H9 (cell line): ENCODE results near the gene SH3PXD2B. TPM values are rescaled to one million over a fixed set of nuclear protein-coding genes. Genes with fewer than 3 reads are reported as not detected.

Experiments used
- DNase-seq: peaks from one replicate; pipeline ENCODE4 v3.0.0-alpha.2; 2017
- H2AFZ ChIP-seq: one replicate; pipeline ENCODE4 v1.6.1; 2013; ENCODE audit warnings: mild to moderate bottlenecking, low read length, control low read depth, moderate library complexity
- H2AK5ac ChIP-seq: 2 replicates; pipeline ENCODE4 v1.6.1; 2013; ENCODE audit warnings: low read length, control low read depth, mixed read lengths; ENCODE audit not compliant: insufficient read length
- H2BK120ac ChIP-seq: one replicate; pipeline ENCODE4 v1.6.1; 2013; ENCODE audit warnings: low read depth, mild to moderate bottlenecking, low read length, control low read depth, inconsistent platforms; ENCODE audit not compliant: poor library complexity, severe bottlenecking
- H2BK12ac ChIP-seq: 2 replicates; pipeline ENCODE4 v1.6.1; 2013; ENCODE audit warnings: low read length, control low read depth, mixed read lengths, low read depth; ENCODE audit not compliant: insufficient read length
- H2BK15ac ChIP-seq: 2 replicates; pipeline ENCODE4 v1.6.1; 2013; ENCODE audit warnings: low read depth, low read length, control low read depth
- H2BK20ac ChIP-seq: one replicate; pipeline ENCODE4 v1.6.1; 2013; ENCODE audit warnings: low read depth, mild to moderate bottlenecking, low read length, control low read depth, inconsistent platforms; ENCODE audit not compliant: poor library complexity, severe bottlenecking
- H2BK5ac ChIP-seq: 2 replicates; pipeline ENCODE4 v1.6.1; 2013; ENCODE audit warnings: low read length, control low read depth, mixed read lengths; ENCODE audit not compliant: insufficient read length
- H3K14ac ChIP-seq: 2 replicates; pipeline ENCODE4 v1.6.1; 2013; ENCODE audit warnings: low read length, control low read depth; ENCODE audit not compliant: insufficient read depth
- H3K18ac ChIP-seq: 2 replicates; pipeline ENCODE4 v1.6.1; 2013; ENCODE audit warnings: low read depth, mild to moderate bottlenecking, mixed read lengths, low read length, control low read depth; ENCODE audit not compliant: insufficient read length
- H3K23ac ChIP-seq: 2 replicates; pipeline ENCODE4 v1.6.1; 2013; ENCODE audit warnings: low read length, control low read depth, mixed read lengths, low read depth; ENCODE audit not compliant: insufficient read length
- H3K23me2 ChIP-seq: 2 replicates; pipeline ENCODE4 v1.6.1; 2013; ENCODE audit warnings: low read depth, mild to moderate bottlenecking, mixed read lengths, low read length, control low read depth; ENCODE audit not compliant: insufficient read length, poor library complexity, severe bottlenecking
- H3K27ac ChIP-seq: 2 replicates; pipeline ENCODE4 v1.5.1; 2013; ENCODE audit warnings: low read length, control low read depth, mixed read lengths, low read depth; ENCODE audit not compliant: insufficient read length
- H3K27me3 ChIP-seq: 2 replicates; pipeline ENCODE4 v1.6.1; 2013; ENCODE audit warnings: low read length, control low read depth, inconsistent platforms; ENCODE audit not compliant: insufficient read depth
- H3K4ac ChIP-seq: 2 replicates; pipeline ENCODE4 v1.6.1; 2013; ENCODE audit warnings: low read depth, mild to moderate bottlenecking, control low read depth, inconsistent platforms, low read length, moderate library complexity
- H3K4me1 ChIP-seq: 2 replicates; pipeline ENCODE4 v1.6.1; 2013; ENCODE audit warnings: low read length, control low read depth, inconsistent platforms; ENCODE audit not compliant: insufficient read depth
- H3K4me2 ChIP-seq: 2 replicates; pipeline ENCODE4 v1.6.1; 2013; ENCODE audit warnings: low read length, control low read depth, mixed read lengths; ENCODE audit not compliant: insufficient read length, insufficient read depth
- H3K56ac ChIP-seq: 2 replicates; pipeline ENCODE4 v1.6.1; 2013; ENCODE audit warnings: low read depth, mild to moderate bottlenecking, mixed read lengths, low read length, control low read depth; ENCODE audit not compliant: insufficient read length
- H3K79me1 ChIP-seq: 2 replicates; pipeline ENCODE4 v1.6.1; 2013; ENCODE audit warnings: low read depth, mild to moderate bottlenecking, moderate library complexity, low read length, control low read depth, inconsistent platforms; ENCODE audit not compliant: insufficient read depth, poor library complexity, severe bottlenecking
- H3K79me2 ChIP-seq: 2 replicates; pipeline ENCODE4 v1.6.1; 2013; ENCODE audit warnings: low read length, control low read depth, inconsistent platforms; ENCODE audit not compliant: insufficient read depth
- H3K9ac ChIP-seq: 2 replicates; pipeline ENCODE4 v1.6.1; 2013; ENCODE audit warnings: low read length, control low read depth, mixed read lengths; ENCODE audit not compliant: insufficient read length; ENCODE audit errors: extremely low read depth
- H3K9me3 ChIP-seq: one replicate; pipeline ENCODE4 v1.6.1; 2013; ENCODE audit warnings: low read depth, low read length, inconsistent platforms; ENCODE audit not compliant: control insufficient read depth
- H3T11ph ChIP-seq: one replicate; pipeline ENCODE4 v1.6.1; 2013; ENCODE audit warnings: mild to moderate bottlenecking, low read length, control low read depth, inconsistent platforms
- H4K20me1 ChIP-seq: one replicate; pipeline ENCODE4 v1.6.1; 2013; ENCODE audit not compliant: control insufficient read depth, insufficient read length, insufficient read depth
- H4K5ac ChIP-seq: 2 replicates; pipeline ENCODE4 v1.6.1; 2013; ENCODE audit warnings: low read depth, mild to moderate bottlenecking, mixed read lengths, low read length, control low read depth; ENCODE audit not compliant: insufficient read length
- H4K8ac ChIP-seq: replicated peaks from 2 replicates; pipeline ENCODE4 v1.6.1; 2013; ENCODE audit warnings: low read length, control low read depth, mixed read lengths, low read depth; ENCODE audit not compliant: insufficient read length
- H4K91ac ChIP-seq: 2 replicates; pipeline ENCODE4 v1.6.1; 2013; ENCODE audit warnings: low read depth, mild to moderate bottlenecking, moderate library complexity, mixed read lengths, low read length, control low read depth; ENCODE audit not compliant: insufficient read length
- H3K27ac Mint-ChIP-seq, 3 experiments: 2 replicates in 2 of 3; 3 replicates in 1 of 3; pipeline ENCODE4 v1.8.0; 2020 to 2021; ENCODE audit warnings: mixed read lengths in 3 of 3, mild to moderate bottlenecking in 1 of 3, moderate library complexity in 1 of 3
- H3K27me3 Mint-ChIP-seq: 2 replicates; pipeline ENCODE4 v1.8.0; 2021; ENCODE audit warnings: low read depth, mild to moderate bottlenecking, moderate library complexity, mixed read lengths
- H3K36me3 Mint-ChIP-seq, 3 experiments: 2 replicates in 2 of 3; 3 replicates in 1 of 3; pipeline ENCODE4 v1.8.0; 2020 to 2021; ENCODE audit warnings: low read depth in 3 of 3, mixed read lengths in 3 of 3; ENCODE audit not compliant: insufficient read depth in 1 of 3
- H3K4me1 Mint-ChIP-seq, 2 experiments: 2 replicates each; pipeline ENCODE4 v1.8.0; 2020; ENCODE audit warnings: mixed read lengths in 2 of 2
- H3K4me3 Mint-ChIP-seq, 2 experiments: 2 replicates in 1 of 2; 3 replicates in 1 of 2; pipeline ENCODE4 v1.8.0; 2020 to 2021; ENCODE audit warnings: mild to moderate bottlenecking in 2 of 2, mixed read lengths in 2 of 2, moderate library complexity in 1 of 2
- H3K9me3 Mint-ChIP-seq, 2 experiments: 2 replicates in 1 of 2; 3 replicates in 1 of 2; pipeline ENCODE4 v1.8.0; 2020; ENCODE audit warnings: mild to moderate bottlenecking in 2 of 2, mixed read lengths in 2 of 2, moderate library complexity in 1 of 2
- WGBS: extraction: QIAGEN DNeasy Blood & Tissue Kit; methylation state at CpG from one replicate; pipeline ENCODE4 v1.1.7; 2013; ENCODE audit warnings: missing lambda C conversion rate, low lambda C conversion rate, mixed read lengths; ENCODE audit not compliant: insufficient read length; ENCODE audit errors: extremely low coverage; 5-methylcytosine and 5-hydroxymethylcytosine counted together
- total RNA-seq: library from RNA; stranded (reverse); gene quantifications from 2 replicates; pipeline ENCODE4 v1.2.1, GENCODE V29; 2021
- TF ChIP-seq, protein P1 (sequence below): fragments of 200-600 bp; sonication (generic); conservative IDR thresholded peaks from 3 replicates; pipeline ENCODE4 v1.8.0; 2021; ENCODE audit warnings: antibody characterized with exemption, mild to moderate bottlenecking

The SH3PXD2B gene
- total RNA-seq, 1 experiment from 2014 or later = 49.0 TPM

DNA sequence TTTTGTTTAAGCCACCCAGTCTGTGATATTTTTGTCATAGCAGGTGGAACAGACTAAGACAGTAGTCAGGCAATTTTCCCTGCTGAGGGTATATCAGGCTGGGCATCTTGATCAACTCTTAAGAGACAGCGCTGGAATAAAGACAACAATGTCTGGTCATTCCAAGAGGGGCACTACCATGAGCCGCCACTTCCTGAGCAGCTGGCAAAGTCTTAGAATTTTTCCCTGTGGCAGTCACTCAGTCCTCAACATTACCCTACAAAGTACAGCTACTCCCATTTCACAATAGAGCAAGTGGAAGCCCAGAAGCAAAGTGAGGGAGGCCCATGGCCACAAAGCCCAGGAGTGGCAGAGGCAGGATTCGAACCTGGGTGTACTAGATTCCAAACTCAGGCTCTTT, 74.8 kb downstream of the SH3PXD2B start:
- no peaks in the 10 kb centered on the region for H3K79me1 ChIP-seq
- no peak overlapping the region for H2BK20ac ChIP-seq
- H2AFZ ChIP-seq = no peak overlapping the region
- H4K20me1 ChIP-seq = no peaks in the 10 kb centered on the region
- no peak overlapping the region for H2BK15ac ChIP-seq
- no peaks in the 10 kb centered on the region for H3K79me2 ChIP-seq
- H4K8ac ChIP-seq = no peak overlapping the region
- H2BK120ac ChIP-seq = no peak overlapping the region
- H4K91ac ChIP-seq = no peak overlapping the region
- H3K23me2 ChIP-seq = no peaks in the 10 kb centered on the region
- H3K27ac Mint-ChIP-seq = peak overlapping the region in 1 of 3 experiments; percentile 51; a peak in 1 of 7 replicates
- H3K9me3 ChIP-seq = no peaks in the 10 kb centered on the region
- WGBS = no CpG with 5 or more reads among the region's 3 CpGs
- H3K23ac ChIP-seq = no peak overlapping the region
- H4K5ac ChIP-seq = no peak overlapping the region
- no peak overlapping the region for H3K56ac ChIP-seq
- H3K27me3 ChIP-seq = no peaks in the 10 kb centered on the region
- no peak overlapping the region for H3K4ac ChIP-seq
- no peaks in the 10 kb centered on the region for H3K9me3 Mint-ChIP-seq
- H2BK12ac ChIP-seq = no peak overlapping the region
- DNase-seq = no peak
- H3K18ac ChIP-seq = no peak overlapping the region
- H3K14ac ChIP-seq = no peak overlapping the region
- peaks cover 33 to 63% (median 55%) of the 10 kb centered on the region in 3 experiments for H3K36me3 Mint-ChIP-seq
- no peak overlapping the region for H3K4me2 ChIP-seq
- no peak overlapping the region for H2AK5ac ChIP-seq
- no peaks in the 10 kb centered on the region for H3K4me1 Mint-ChIP-seq
- H2BK5ac ChIP-seq = no peak overlapping the region
- H3K4me1 ChIP-seq = no peaks in the 10 kb centered on the region
- TF ChIP-seq, protein P1, sequence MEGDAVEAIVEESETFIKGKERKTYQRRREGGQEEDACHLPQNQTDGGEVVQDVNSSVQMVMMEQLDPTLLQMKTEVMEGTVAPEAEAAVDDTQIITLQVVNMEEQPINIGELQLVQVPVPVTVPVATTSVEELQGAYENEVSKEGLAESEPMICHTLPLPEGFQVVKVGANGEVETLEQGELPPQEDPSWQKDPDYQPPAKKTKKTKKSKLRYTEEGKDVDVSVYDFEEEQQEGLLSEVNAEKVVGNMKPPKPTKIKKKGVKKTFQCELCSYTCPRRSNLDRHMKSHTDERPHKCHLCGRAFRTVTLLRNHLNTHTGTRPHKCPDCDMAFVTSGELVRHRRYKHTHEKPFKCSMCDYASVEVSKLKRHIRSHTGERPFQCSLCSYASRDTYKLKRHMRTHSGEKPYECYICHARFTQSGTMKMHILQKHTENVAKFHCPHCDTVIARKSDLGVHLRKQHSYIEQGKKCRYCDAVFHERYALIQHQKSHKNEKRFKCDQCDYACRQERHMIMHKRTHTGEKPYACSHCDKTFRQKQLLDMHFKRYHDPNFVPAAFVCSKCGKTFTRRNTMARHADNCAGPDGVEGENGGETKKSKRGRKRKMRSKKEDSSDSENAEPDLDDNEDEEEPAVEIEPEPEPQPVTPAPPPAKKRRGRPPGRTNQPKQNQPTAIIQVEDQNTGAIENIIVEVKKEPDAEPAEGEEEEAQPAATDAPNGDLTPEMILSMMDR = no peak
- H3K27me3 Mint-ChIP-seq = no peaks in the 10 kb centered on the region
- no peak overlapping the region for H3T11ph ChIP-seq
- no peak overlapping the region for H3K27ac ChIP-seq
- H3K9ac ChIP-seq = no peak overlapping the region
- no peak overlapping the region for H3K4me3 Mint-ChIP-seq
